Stimulated activated CD8-positive, alpha-beta memory T cell treated with anti-CD3 and anti-CD28 coated beads, Interleukin-4, amount 100 ng/mL, for 4 hours (primary cell): ENCODE results near the gene ASTN1.

Source experiments
- DNase-seq, 2 donors: peaks; one replicate each; pipeline ENCODE4 v3.0.0-alpha.2; 2020; ENCODE audit warnings: low read depth in 2 of 2, low spot score in 1 of 2

Gene ASTN1

DNA sequence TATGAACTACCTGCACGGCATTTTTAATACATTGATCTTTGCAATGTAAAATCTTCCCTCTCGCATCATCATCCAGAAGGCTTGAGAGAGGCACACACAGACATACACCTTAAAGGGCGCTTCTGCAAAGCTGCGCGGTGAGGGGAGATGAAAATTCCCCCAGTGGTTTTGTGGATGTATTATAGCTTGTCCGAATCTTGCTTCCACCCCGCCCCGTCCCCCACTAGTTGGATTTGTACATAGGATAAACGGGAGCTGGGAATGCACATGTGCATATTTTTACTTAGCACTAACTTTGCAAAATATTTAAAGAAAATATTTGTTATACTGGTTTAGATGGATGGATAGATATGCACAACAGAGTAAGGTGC is 542 bp upstream of the ASTN1 start:
- DNase-seq, result no peak

DNA sequence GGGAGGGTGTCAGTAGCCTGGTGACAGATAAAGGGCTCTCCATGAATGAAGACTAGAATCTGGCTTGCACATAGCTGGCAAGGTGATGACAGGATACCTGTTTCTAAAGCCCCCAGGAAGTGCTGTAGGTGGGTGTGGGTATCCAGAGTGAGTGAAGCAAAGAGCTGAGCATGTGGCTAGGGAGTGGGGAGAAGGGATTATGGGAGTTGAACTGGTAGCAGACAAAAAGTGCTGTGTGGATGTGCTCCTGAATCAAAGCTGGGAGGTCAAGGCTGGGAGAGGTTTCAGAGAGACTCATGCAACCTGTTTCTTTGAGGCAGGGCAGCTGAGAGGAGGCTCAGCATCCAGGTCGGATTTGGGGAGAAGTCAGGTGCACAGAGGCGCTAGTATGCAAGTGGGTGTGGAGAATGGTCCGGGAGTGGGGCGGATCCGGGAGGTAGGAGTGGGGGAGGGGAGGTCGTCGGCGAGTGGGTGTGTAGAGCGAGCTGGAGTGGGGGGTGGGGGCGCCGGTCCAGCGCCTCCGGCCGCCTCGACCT is 600 bp downstream of the ASTN1 start:
- no peak for DNase-seq

DNA sequence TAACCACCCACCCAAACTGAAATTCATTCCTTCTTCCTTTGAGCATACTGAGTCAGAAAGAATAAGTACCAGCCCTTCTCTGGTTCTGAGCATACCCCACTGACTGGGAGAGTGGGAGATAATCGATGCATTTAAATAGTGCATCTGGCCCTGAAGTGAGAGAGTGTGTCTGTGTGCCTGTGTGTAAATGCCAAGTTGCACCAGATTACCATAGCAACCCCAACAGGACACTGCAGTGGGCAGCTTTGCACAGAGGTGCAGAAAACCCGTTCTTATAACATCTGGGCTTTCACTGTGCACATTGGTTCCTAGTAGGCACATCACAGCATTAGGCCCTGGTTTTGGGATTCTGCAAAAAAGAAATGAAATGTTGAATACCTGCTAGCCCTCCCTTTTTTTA is 2.3 kb downstream of the ASTN1 start:
- DNase-seq, result no peak

DNA sequence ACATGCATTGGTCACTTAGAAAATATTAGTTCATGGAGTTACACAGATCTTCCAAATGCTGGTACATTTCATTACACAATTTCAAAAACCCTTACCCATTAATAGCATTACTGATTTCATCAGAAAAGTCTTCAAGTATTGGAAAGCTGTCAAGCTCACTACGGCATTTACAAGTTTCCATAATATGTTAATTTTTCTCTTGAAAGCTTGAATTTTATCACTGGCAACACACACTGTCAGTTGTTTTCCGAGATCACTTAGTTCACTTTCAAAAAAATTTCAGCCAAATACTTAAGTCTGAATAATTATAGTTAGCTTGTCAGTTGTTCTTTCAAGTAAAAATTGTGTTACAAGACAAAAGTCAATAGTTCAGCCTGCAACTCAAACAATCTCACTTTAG is 18.0 kb downstream of the ASTN1 start:
- DNase-seq, result no peak

DNA sequence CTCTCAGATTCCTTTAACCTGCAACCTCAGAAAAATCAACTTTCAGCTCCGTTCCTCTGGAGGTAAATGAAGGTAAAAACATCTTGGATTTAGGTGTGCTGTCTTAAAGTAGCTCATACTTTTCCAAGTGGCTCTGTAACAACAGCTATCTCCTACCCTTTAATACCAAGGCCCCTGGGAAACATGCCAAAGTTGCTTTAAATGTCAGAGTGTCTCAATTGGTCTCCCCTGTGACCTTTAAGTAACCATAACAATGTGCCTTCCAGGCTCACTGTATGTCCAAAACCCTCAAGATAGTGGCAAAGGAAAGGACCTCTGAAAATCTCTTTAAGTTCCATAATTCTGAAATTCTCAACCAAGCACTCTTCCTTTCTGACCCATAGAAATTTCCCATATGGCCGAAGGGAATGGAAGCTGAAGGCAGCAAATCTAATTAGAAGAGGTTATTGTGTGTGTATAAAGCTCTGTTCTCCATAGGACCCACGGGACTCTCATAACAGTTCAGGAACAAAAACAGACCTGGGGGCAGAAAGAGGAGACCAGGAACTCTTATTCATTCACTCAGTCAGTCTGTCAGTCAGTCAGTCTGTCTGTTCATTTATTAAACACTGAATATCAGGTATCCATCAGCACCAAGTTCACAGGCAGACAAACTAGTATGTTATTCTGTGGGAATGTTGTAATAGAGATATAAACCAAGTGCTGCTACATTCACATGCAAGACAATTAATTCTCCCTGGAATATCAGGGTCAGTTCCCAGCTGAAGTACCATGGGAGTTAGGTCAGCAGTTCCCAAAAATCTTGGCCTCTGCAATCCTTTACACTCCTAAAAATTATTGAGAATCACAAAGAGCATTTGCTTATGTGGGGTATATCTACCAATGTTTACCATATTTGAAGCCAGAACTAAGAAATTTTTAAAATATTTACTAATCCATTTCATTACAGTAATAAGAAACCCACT is 19.1 kb downstream of the ASTN1 start:
- no peak for DNase-seq

DNA sequence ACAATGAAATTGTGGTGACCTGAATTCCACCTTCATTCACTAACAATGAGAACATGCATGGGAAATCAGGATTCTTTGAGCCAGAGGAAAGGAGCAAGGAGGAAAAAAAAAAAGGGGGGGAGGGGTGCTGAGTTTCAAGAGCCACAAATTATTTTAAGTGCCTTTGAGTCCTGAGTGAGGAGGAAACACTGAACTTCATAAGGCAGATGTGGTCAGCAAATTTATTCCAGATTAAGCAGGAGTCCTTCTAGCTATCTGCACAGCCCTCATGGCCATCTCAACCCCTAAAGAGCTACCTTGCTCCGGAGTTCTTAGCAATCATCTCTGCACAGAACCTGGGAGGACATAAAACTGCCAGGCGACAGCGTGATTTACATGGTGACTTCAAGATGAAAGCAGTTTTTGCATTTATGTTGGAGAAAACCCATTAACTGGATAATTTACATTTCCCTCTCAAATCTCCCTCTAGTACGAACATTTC is 21.7 kb downstream of the ASTN1 start:
- DNase-seq, result no peak

DNA sequence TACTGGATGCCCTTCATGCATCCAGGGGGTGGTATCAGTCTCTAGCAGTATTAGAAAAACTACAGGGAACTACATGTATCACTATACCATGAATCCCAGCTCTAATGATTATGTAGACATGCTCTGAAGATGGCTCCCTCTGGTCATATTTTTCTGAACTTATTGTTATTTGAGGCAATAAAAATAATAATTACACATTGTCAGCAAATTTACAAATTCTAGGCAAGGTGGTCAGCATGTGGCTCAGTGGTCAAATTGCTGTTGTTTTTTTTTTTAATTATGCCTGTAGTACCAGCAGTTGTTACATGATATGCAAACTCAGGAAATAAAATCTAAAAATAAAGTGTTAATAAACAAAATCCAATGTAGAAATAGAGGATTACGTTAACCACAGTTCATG is 22.5 kb downstream of the ASTN1 start:
- DNase-seq, result no peak

DNA sequence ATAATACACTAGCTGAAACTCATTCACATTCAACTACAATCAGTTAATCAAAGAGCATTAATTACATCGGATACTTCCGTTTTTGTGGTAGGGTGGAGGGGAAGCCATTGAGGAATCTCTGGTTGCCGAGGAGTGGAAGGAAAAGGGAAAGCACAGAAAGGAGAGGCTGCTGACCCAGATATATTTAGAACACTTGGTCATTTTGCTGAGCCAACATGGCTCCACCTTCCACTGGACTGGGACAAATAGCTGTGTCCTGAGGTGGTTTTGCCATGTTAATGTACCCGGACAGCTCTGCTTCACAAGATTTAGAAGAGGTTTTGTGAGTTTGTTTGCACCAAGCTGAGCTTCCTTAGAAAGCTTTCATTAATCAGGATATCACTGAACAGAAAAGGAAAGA is 26.2 kb downstream of the ASTN1 start:
- DNase-seq, result no peak

DNA sequence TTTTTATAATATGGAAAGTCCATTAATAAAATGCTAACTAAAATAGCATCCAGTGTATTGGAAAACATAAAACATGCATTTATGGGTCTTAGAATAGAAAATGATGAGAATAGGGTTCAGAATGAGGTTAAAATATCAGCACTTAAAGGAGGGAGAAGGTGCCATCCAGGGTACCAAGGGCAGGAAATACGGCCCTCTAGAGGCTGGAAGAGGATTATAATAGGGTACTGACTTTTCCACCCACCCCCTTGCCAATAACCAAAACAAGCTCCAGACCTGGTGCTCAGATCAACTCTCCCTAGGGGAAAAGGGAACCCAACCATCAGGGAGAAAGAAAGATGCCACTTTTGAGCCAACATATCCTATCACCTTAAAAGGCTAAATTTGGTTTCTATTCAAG is 26.7 kb downstream of the ASTN1 start:
- DNase-seq, result no peak

DNA sequence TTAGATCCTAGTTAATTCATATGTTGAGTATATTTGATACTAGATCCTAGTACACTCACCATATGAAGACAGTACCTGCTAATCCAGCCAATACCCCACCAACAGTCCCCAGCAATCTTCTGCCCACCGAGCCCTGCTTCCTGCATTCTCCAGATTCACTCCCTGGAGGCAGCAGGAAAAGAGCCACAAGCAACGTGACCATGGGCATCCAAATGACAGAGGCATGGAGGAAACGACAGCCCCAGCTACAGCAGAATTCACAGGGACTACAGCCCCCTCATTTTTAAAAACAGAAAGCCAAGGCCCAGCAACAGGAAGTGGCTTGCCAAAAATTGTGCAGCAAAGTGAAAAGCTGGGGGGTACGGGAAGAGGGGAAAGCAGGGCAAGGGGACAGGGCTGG is 29.3 kb downstream of the ASTN1 start:
- DNase-seq, result no peak

DNA sequence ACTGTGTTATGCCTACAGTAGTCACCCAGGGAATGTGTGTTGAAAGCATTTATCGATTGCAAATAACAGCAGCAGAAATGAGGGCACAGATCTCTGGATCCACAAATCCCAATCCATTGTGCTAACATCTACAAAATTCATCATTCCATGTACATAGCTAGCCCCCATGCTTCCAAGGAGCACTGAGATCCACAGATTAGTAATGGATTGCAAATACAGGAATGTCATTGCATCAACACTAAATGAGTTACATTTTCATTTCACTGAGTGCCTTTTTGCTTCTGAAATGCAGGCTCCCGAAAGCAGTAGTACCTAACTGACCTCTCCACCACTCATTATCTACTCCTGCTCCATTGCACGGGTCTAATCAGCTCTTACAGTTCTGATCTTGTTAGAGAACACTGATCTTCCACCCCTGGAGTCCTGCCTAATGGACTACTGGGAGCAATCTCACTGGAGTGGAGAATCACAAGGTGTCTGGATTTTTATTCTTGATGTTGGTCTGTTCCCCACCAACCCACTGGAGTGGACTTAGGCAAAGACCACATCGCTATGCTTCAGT is 30.5 kb downstream of the ASTN1 start:
- no peak for DNase-seq

DNA sequence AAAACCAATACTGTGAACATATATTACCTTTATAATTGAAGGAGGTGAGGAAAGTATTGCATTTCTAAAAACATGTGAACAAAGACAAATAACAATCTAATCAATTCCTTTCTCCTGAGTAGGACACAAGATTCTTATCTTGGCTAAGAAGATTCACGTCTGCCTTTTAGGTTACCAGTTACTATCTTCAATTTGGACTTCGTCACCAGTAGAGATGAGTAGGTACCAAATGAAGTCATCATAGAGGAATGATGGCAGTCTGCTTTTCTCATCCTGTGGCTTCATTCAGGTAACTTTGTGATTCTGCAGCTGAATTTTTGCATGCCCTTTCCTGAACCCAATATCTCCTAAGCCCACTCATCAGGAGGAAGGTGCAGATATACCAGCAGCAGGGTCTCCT is 32.4 kb downstream of the ASTN1 start:
- no peak for DNase-seq

DNA sequence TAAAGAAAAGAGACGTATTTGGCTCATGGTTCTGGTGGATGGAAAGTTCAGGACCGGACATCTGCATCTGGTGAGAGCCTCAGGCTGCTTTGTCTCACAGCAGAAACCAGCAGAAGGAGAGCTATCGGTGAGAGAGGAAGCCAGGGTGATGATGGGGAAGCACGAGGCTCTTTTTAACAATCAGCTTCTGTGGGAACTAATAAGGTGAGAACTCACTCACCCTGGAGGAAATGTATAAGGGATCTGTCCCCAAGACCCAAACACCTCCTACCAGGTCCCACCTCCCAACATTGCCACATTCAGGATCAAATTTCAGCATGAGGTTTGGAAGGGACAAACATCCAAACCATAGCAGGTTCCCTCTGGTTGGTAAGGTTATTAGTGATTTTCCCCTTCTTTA is 32.8 kb downstream of the ASTN1 start:
- no peak for DNase-seq

DNA sequence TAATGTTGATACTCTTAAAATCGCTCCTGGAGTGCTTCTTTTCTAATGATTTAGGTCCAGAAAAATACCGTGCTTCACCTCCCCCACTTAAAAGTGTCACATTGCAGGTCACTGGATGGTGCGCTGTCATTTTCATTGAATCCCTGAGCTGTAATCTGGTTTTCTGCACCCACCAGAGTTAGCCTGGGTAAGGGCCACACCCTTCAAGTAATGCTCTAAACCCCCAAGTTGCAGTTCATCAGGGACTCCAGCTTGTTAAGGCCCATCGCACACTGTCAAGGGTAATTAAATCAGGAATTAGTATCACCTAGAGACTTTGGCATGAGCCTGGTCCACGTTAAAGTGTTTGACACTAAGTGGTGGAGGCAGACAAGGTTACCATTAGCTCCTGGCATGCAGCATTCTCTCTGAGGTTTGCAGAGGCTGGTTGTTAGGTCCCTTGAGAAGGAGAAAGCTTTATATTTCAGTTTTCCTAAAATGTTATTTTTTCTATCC is 34.0 kb downstream of the ASTN1 start:
- DNase-seq, result no peak

DNA sequence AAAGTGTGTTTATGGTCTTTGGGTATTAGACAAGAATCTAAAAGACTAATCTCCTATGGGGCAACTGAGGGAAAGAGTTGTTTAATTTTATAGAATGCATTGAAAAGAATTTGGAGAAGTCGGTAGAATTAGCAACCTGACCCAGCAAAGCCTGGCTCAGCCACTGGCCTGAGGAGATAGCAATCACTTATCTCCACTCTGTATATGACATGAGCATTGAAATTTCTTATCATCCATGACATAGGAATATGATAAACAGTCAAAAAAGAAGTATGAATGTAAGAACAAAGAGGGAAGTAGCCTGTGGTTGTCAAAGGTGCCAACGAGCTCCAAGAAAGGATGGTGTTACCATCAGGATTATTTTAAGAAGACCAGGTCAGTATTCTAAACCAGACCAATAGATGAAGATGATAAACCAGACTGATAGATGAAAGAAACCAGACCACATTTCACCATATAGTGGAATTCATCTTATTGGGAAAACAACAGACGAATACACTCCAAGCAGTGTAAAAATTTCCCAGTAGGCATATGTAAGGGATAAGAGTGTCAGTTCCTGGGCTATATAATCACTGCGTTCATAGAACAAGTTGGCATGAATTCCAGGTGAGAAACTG is 35.7 kb downstream of the ASTN1 start:
- DNase-seq, result no peak

DNA sequence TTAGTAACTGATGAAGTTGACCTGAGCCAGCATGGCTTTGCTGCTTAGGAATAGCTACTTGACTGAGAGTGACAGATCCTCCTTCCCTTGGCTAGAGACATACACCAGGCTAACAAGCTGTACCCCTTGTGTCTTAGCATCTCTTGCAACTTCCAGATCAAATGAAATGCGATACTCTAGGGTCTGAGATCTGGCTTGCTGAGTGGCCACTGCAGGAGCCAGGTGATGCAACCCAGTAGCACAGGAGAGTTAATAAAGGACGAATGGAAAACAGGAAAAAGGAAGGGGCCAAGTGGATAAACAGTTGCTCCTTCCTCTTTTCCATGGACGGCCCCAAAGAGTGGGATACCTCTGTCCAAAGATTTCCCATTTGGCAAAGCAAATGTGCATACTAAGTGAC is 38.2 kb downstream of the ASTN1 start:
- DNase-seq, result no peak

DNA sequence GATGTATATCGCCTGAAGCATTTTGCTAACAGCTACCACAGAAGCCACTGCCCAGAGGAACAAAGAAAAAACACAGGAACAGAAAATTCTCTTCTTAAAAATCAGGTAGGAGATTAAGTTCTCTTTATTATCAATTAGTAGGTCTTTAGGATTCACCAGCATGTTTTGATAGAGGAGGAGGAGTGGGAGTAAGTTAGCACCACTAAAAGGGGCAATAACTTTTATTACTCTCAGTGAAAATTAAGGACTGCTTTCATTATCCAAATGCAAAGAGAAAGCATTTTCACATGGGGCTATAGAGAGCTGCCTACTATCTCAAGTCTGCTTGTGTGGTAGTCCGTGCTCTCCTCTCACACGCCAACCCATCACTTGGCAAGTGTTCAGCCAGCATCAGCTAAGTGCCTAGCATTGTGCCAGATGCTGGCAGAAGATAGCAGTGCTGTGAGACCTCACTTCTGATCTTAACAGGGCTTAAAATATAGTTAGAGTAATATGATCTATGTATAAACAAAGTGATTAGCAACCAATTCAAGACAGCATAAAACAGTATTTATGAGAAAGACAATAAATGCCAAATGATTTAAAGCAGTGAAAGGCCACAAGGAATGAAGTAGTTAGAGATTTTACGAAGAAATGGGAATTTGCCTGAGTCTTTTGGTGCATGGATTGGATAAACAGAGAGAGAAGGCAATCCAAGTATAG is 39.8 kb downstream of the ASTN1 start:
- no peak for DNase-seq

DNA sequence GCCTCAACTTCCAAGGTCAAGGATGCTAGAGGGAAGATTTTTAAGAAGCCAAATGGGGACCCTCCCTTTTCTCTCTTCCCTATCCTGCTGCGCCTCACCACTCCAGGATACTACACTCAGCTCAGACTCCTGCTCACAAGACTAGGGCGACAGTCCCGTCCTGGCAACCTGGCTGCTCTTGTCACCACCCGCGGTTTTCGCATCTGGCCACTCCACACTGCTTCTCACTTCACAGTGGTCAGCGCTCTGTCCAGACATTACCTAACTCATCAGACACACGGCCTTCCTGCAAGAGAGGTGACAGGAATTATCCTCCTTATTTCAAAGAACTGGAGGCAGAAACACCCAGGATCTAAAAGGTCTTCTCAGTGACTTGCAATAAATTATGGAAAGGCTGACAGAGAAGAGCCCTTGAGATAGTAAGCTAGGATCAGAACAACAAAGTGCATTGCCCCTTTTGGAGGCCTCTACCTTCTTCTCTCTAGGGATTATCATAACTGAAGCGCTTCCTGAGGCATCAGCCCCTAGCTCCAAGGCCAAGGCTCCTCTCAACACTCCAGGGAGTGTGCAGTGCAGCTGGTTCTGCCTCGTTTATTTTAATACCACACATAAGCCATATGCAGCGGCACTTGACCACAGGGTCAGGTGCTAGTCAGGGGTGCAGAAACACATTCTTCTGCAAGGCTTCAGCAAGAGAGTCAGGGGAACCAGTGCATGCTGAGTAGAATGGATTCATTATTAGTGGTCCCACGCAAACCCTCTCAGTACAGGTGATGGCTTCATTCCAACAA is 41.9 kb downstream of the ASTN1 start:
- DNase-seq, result no peak

DNA sequence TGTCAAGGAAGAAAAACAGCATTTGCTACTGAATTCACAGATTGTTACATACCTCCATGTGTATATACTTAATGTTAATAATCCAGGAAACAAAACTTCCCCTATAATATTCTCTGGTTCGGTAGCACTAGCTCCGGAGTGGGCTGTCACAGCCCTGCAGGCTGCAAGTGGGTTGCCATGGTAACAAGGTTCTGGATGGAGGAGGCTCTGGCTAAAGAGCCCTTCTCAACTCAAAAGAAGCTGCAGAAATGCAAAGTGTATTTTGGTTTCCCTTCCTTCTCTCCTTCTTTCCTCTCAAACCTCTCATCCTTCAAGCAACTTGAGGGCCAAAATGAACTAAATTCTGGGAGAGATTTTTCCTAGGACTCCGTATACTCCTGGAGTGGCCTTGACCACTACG is 45.2 kb downstream of the ASTN1 start:
- DNase-seq, result no peak

DNA sequence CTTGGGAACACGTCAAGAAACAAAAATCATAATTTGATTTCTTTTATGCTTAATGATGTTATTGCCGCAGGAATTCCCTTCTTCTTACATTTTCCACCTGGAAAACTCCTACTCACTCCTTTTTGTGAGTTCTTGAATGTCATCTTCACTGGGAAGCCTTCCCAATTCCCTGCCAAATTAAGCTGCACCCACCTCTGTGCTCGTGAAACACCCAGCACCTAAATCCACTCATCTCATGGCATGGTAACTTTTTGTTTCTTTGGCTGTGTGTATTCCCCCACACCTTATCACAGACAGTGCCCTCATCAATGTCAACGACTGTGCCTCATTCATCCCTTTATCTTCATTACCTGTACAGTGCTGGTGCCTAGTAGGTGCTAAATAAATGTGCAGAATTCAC is 45.6 kb downstream of the ASTN1 start:
- no peak for DNase-seq
